ENCODE results near the gene PPP1R1C. TPM values are rescaled to one million over a fixed set of nuclear protein-coding genes. Genes with fewer than 3 reads are reported as not detected.

PPP1R1C gene
- total RNA-seq, 2 donors from 2014 or later = not detected

DNA sequence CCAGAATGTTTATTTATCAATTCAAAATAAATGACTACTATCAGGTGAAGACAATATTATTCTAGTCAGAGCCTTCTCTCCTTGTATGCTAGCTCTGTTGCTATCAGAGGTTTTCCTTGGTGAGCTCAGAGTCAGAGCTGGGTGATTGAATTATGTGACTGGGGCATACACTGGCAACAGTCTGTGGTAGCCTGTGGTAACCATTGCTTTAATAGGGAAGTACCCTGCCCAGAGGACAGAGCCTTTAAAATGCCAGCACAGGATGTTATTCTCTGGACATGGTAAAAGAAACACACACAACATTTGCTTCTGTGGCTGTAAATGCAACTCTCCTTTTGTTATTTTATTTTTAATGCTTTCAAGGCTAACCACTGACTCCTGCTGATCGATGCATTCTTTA, 124.7 kb downstream of the PPP1R1C start:
- H3K9me3 ChIP-seq = no peaks in the 10 kb centered on the region
- ATAC-seq (ENCODE audit: insufficient number of reproducible peaks, low FRiP score, low read depth) (no peak), DNase-seq (ENCODE audit: low spot score) (no peak)
- H3K36me3 ChIP-seq = no peaks in the 10 kb centered on the region
- TF ChIP-seq, protein P1, sequence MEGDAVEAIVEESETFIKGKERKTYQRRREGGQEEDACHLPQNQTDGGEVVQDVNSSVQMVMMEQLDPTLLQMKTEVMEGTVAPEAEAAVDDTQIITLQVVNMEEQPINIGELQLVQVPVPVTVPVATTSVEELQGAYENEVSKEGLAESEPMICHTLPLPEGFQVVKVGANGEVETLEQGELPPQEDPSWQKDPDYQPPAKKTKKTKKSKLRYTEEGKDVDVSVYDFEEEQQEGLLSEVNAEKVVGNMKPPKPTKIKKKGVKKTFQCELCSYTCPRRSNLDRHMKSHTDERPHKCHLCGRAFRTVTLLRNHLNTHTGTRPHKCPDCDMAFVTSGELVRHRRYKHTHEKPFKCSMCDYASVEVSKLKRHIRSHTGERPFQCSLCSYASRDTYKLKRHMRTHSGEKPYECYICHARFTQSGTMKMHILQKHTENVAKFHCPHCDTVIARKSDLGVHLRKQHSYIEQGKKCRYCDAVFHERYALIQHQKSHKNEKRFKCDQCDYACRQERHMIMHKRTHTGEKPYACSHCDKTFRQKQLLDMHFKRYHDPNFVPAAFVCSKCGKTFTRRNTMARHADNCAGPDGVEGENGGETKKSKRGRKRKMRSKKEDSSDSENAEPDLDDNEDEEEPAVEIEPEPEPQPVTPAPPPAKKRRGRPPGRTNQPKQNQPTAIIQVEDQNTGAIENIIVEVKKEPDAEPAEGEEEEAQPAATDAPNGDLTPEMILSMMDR (IDR thresholded peaks at IDR 0.05) = no peak
- H3K4me1 ChIP-seq (ENCODE audit: control insufficient read depth in 1 of 2, low read depth in 2 of 2) = no peaks in the 10 kb centered on the region
- no peaks in the 10 kb centered on the region for H3K27me3 ChIP-seq (replicated peaks; ENCODE audit: insufficient read depth)
- no peak overlapping the region for H3K4me3 ChIP-seq
- no peak overlapping the region for H3K27ac ChIP-seq

DNA sequence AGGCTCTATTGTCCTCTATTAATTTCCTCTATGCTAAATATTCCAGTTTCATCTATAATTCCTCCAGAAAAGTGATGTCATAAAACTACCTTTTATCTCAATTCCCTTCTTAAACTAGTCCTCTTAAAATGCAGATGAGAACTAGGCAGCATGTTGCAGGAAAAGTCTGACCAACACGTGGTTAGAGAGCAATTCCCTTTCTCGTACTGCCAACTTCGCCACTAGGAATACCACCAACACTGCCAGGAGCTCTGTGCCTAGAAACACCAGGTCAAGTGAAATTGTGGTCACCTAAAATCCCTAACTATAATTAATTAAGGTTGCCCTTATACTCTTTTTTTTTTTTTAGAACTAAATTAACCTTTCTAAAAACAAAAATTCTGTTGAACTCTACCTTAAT, 127.7 kb downstream of the PPP1R1C start:
- H3K27me3 ChIP-seq (replicated peaks; ENCODE audit: insufficient read depth) = no peaks in the 10 kb centered on the region
- TF ChIP-seq, protein P1 (IDR thresholded peaks at IDR 0.05) = no peak
- no peak for ATAC-seq (ENCODE audit: insufficient number of reproducible peaks, low FRiP score, low read depth)
- no peak overlapping the region for H3K27ac ChIP-seq
- no peak overlapping the region for H3K4me3 ChIP-seq
- H3K36me3 ChIP-seq = no peaks in the 10 kb centered on the region
- H3K9me3 ChIP-seq = no peaks in the 10 kb centered on the region
- H3K4me1 ChIP-seq (ENCODE audit: control insufficient read depth in 1 of 2, low read depth in 2 of 2) = no peaks in the 10 kb centered on the region
- DNase-seq (ENCODE audit: low spot score) = no peak

DNA sequence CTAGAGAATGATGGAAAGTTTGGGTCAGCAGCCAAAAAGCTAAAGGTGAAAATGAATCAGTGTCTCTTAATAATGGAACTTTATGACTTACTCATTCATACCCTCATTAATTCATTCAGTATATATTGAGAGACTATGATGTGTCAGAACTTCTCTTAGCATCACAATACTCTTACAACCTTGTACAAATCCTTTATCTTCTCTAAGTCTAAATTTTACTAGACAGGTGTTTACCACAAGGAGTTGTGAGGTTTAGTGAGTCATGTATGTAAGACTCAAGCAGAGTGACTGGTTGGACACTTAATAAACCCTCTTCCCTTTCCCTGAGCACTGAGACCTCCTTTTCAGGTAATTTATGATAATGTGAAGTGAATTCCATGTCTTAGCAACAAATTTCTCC, 129.6 kb downstream of the PPP1R1C start:
- no peak for ATAC-seq (ENCODE audit: insufficient number of reproducible peaks, low FRiP score, low read depth)

DNA sequence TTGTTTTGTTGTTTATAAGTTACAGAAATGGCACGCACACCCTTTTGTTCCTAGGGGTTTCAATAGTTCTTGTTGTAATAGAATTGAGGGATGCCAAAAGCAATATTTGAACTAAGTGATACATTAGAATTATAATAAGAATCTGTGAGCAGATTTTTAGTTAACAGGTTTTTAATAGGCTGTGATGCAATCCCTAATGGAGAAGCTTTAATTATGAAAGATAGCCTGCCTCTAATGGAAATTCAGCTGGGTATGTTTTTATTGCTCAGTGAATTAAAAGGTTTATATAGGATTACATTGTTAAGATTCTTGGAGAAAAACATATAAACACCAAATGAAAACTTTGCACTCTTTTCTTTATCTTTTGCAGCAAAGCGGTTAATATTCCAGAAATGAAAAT, 131.1 kb downstream of the PPP1R1C start:
- DNase-seq (ENCODE audit: low spot score) (no peak), ATAC-seq (ENCODE audit: insufficient number of reproducible peaks, low FRiP score, low read depth) (no peak)
- Histone ChIP-seq H3K36me3 (no peaks in the 10 kb centered on the region), H3K4me3 (no peak overlapping the region), H3K27ac (no peak overlapping the region), H3K9me3 (no peaks in the 10 kb centered on the region), H3K27me3 (replicated peaks; ENCODE audit: insufficient read depth) (no peaks in the 10 kb centered on the region), H3K4me1 (ENCODE audit: control insufficient read depth in 1 of 2, low read depth in 2 of 2) (no peaks in the 10 kb centered on the region)
- TF ChIP-seq, protein P1 (IDR thresholded peaks at IDR 0.05) = no peak

More for the DNA sequence above, 129.6 kb downstream of the PPP1R1C start:
- Histone ChIP-seq H3K4me3 (no peak overlapping the region), H3K9me3 (no peaks in the 10 kb centered on the region), H3K4me1 (ENCODE audit: control insufficient read depth in 1 of 2, low read depth in 2 of 2) (no peaks in the 10 kb centered on the region), H3K27ac (no peak overlapping the region), H3K27me3 (replicated peaks; ENCODE audit: insufficient read depth) (no peaks in the 10 kb centered on the region), H3K36me3 (no peaks in the 10 kb centered on the region)
- no peak for DNase-seq (ENCODE audit: low spot score)
- TF ChIP-seq, protein P1 (IDR thresholded peaks at IDR 0.05) = no peak

DNA sequence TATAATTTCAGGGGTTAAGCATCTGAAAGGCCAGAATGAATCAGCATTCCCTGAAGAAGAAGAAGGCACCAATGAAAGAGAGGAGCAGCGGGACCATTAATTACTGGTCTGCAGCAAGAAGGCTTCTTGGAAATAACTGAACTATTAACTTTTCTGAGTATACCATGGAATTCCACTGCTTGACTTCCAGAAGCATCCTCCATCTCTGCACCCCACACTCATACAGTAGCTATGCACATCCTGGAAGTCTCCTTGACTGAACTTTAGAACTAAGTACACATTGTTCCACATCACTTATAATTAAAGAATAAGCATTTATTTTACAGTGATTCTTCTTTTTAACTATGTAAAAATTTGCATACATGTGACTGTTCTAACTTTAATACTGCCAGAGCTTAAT, 131.5 kb downstream of the PPP1R1C start:
- H3K9me3 ChIP-seq = no peaks in the 10 kb centered on the region
- H3K4me1 ChIP-seq (ENCODE audit: control insufficient read depth in 1 of 2, low read depth in 2 of 2) = no peaks in the 10 kb centered on the region
- TF ChIP-seq, protein P1 (IDR thresholded peaks at IDR 0.05) = no peak
- H3K27me3 ChIP-seq (replicated peaks; ENCODE audit: insufficient read depth) = no peaks in the 10 kb centered on the region
- ATAC-seq (ENCODE audit: insufficient number of reproducible peaks, low FRiP score, low read depth) (no peak), DNase-seq (ENCODE audit: low spot score) (no peak)
- H3K27ac ChIP-seq = no peak overlapping the region
- no peak overlapping the region for H3K4me3 ChIP-seq
- H3K36me3 ChIP-seq = no peaks in the 10 kb centered on the region

Measured in thoracic aorta (tissue), 2 donors.